A673 (cell line): Measurements from ENCODE around the gene MTMR12.

Experiments
- EZH2 ChIP-seq: fragments of 200-600 bp; sonication (generic); IDR thresholded peaks from 2 replicates; pipeline ENCODE4 v1.6.1; 2017; ENCODE audit warnings: borderline replicate concordance, low read depth, mild to moderate bottlenecking, mixed read lengths, antibody characterized with exemption, low read length; ENCODE audit not compliant: poor library complexity, severe bottlenecking
- TF ChIP-seq, protein P1 (sequence below): fragments of 300-800, 200-600 bp; sonication (generic); conservative IDR thresholded peaks from 2 replicates; pipeline ENCODE4 v1.5.1; 2017; ENCODE audit warnings: low read depth, mild to moderate bottlenecking, antibody characterized with exemption, low read length, moderate library complexity, mixed read lengths

- TF ChIP-seq, protein P1, sequence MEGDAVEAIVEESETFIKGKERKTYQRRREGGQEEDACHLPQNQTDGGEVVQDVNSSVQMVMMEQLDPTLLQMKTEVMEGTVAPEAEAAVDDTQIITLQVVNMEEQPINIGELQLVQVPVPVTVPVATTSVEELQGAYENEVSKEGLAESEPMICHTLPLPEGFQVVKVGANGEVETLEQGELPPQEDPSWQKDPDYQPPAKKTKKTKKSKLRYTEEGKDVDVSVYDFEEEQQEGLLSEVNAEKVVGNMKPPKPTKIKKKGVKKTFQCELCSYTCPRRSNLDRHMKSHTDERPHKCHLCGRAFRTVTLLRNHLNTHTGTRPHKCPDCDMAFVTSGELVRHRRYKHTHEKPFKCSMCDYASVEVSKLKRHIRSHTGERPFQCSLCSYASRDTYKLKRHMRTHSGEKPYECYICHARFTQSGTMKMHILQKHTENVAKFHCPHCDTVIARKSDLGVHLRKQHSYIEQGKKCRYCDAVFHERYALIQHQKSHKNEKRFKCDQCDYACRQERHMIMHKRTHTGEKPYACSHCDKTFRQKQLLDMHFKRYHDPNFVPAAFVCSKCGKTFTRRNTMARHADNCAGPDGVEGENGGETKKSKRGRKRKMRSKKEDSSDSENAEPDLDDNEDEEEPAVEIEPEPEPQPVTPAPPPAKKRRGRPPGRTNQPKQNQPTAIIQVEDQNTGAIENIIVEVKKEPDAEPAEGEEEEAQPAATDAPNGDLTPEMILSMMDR = no peak
- no peak for TF ChIP-seq EZH2
These were observed 49.1 kb downstream of the MTMR12 start for GRCh38 chr5:32263684-32264083.
